NT2/D1 (cell line): ENCODE data around the gene PPP2R3B.

Source experiments
- DNase-seq: peaks from one replicate; pipeline ENCODE4 v3.0.0-alpha.2; 2011; ENCODE audit warnings: low read depth, low spot score
- H3K27me3 ChIP-seq: 2 replicates; pipeline ENCODE4 v1.6.0; 2011; ENCODE audit warnings: mild to moderate bottlenecking; ENCODE audit not compliant: insufficient read length, insufficient read depth
- H3K36me3 ChIP-seq: 2 replicates; pipeline ENCODE4 v1.6.1; 2011; ENCODE audit warnings: mild to moderate bottlenecking, low read length, mixed read lengths; ENCODE audit not compliant: insufficient read depth, insufficient read length
- H3K4me1 ChIP-seq: 2 replicates; pipeline ENCODE4 v1.5.1; 2011; ENCODE audit not compliant: insufficient read depth, insufficient read length
- H3K4me3 ChIP-seq: 2 replicates; pipeline ENCODE4 v1.5.1; 2011; ENCODE audit warnings: low read depth; ENCODE audit not compliant: insufficient read length
- H3K9ac ChIP-seq: 2 replicates; pipeline ENCODE4 v1.6.0; 2011; ENCODE audit warnings: low read depth; ENCODE audit not compliant: insufficient read length
- H3K9me3 ChIP-seq: 2 replicates; pipeline ENCODE4 v1.5.1; 2011; ENCODE audit warnings: mild to moderate bottlenecking, low read length; ENCODE audit not compliant: insufficient read depth
- SUZ12 ChIP-seq: IDR thresholded peaks from 2 replicates; pipeline ENCODE4 v1.6.1; 2011; ENCODE audit not compliant: insufficient read length, insufficient read depth; ENCODE audit errors: extremely low read depth
- YY1 ChIP-seq: IDR thresholded peaks from 2 replicates; pipeline ENCODE4 v1.6.1; 2011; ENCODE audit not compliant: insufficient read length, insufficient read depth
- ZNF274 ChIP-seq: IDR thresholded peaks from 2 replicates; pipeline ENCODE4 v1.6.1; 2011; ENCODE audit warnings: mild to moderate bottlenecking, low read depth, low read length

PPP2R3B gene

DNA sequence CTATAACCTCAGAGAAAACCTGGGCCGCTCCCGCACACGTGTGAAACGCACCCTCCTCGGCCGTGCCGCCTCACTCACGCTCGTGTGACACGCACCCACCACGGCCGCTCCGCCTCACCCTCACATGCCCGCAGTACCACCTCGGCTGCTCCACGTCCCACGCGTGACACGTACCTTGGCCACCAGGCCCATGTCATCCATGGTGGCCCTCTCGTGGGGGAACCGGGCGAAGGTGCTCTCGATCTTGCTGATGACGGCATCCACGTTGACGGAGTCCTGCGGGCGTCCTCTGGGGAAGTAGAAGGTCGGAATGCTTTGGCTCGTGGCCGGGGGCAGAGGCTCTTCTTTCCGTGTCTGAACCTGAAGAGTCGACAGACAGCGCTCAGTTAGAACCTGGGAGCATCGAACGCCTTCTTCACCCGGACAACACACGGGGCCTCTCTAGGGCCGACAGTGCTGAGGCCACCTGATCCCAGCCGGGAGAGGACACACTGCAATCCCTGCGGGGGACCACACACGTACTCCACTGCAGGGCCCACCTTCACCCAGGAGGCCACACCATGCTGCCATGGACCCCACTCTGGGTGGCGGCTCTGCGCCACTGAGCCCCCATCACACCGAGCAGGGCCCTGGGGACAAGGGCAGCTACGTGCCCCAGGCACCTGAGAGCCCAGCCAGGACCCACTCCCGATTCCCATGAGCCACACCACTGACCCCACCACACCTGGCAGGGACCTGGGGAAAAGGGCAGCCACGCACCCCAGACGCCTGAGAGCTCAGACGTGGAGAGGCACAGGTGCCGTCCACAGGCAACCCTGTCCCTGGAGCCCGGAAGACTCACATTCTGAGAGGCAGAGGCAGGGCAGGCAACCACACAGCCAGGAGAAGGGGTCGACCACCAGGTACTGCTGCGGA is 25.2 kb downstream of the PPP2R3B start:
- no peak for DNase-seq
- Histone ChIP-seq H3K27me3 (no peaks in the 10 kb centered on the region), H3K36me3 (peaks cover 51% of the 10 kb centered on the region), H3K9ac (no peak overlapping the region), H3K4me1 (no peaks in the 10 kb centered on the region), H3K4me3 (no peak overlapping the region), H3K9me3 (peaks cover 34% of the 10 kb centered on the region)
- no peak for TF ChIP-seq ZNF274
- TF ChIP-seq SUZ12 = no peak
- no peak for TF ChIP-seq YY1

DNA sequence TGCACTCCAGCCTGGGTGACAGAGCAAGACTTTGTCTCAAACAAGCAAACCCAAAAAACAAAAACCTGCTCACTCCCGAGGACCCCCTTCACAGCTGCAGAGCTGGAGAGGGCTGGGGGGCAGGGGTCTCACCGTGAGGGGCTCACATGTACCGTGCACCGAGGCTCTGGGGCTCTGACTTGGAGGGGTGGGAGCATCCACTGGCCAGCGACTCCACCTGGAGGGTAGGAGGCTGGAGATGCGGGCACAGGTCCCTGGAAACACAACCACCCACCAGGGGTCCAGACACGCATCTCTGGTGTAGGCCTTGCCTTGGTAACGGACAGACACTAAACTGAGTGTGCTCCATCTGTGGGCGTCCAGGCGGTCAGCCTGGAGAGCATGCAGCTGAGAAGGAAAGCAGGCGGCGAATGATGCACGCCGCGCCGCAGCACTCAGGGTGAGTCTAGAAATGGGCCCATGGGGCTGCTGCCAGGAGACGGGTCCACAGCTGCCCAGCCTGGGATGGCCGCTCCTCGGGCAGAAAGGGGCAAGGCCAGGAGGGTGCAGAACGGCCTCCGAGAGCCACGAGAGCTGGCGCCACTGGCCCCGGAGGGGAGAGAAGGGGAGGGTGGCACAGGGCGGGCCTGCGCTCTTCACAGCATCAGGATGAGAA is 26.1 kb downstream of the PPP2R3B start:
- Histone ChIP-seq H3K4me3 (no peak overlapping the region), H3K27me3 (no peaks in the 10 kb centered on the region), H3K36me3 (peaks cover 53% of the 10 kb centered on the region), H3K4me1 (no peaks in the 10 kb centered on the region), H3K9me3 (peaks cover 34% of the 10 kb centered on the region), H3K9ac (no peak overlapping the region)
- TF ChIP-seq ZNF274 (no peak), SUZ12 (no peak), YY1 (no peak)
- DNase-seq = no peak

- TF ChIP-seq YY1 (no peak), SUZ12 (no peak)
- H3K9me3 ChIP-seq = peaks cover 32% of the 10 kb centered on the region
- peaks cover 53% of the 10 kb centered on the region for H3K36me3 ChIP-seq
- no peaks in the 10 kb centered on the region for H3K27me3 ChIP-seq
- H3K9ac ChIP-seq = no peak overlapping the region
- no peaks in the 10 kb centered on the region for H3K4me1 ChIP-seq
- H3K4me3 ChIP-seq = no peak overlapping the region
- DNase-seq = no peak
Observed at GRCh38 chrX:358651-359143, 28.0 kb downstream of the PPP2R3B start.

GRCh38 chrX:357693-358471 is 28.8 kb downstream of the PPP2R3B start:
- no peak for DNase-seq
- Histone ChIP-seq H3K27me3 (no peaks in the 10 kb centered on the region), H3K36me3 (peaks cover 49% of the 10 kb centered on the region), H3K9me3 (peaks cover 25% of the 10 kb centered on the region), H3K4me1 (no peaks in the 10 kb centered on the region), H3K4me3 (no peak overlapping the region), H3K9ac (no peak overlapping the region)
- TF ChIP-seq YY1 (no peak), ZNF274 (no peak), SUZ12 (no peak)

GRCh38 chrX:357035-357692 is 29.5 kb downstream of the PPP2R3B start:
- TF ChIP-seq YY1 (no peak), SUZ12 (no peak), ZNF274 (no peak)
- Histone ChIP-seq H3K4me3 (no peak overlapping the region), H3K27me3 (no peaks in the 10 kb centered on the region), H3K9ac (no peak overlapping the region), H3K9me3 (peaks cover 25% of the 10 kb centered on the region), H3K36me3 (peaks cover 55% of the 10 kb centered on the region), H3K4me1 (no peaks in the 10 kb centered on the region)
- no peak for DNase-seq

GRCh38 chrX:356385-357034 is 30.2 kb downstream of the PPP2R3B start:
- Histone ChIP-seq H3K4me3 (no peak overlapping the region), H3K9me3 (peaks cover 22% of the 10 kb centered on the region), H3K4me1 (no peaks in the 10 kb centered on the region), H3K36me3 (peaks cover 54% of the 10 kb centered on the region), H3K9ac (no peak overlapping the region), H3K27me3 (no peaks in the 10 kb centered on the region)
- no peak for DNase-seq
- TF ChIP-seq YY1 (no peak), SUZ12 (no peak), ZNF274 (no peak)
